Caco-2 (cell line): ENCODE results near the gene NABP2. TPM values are rescaled to one million over a fixed set of nuclear protein-coding genes. Genes with fewer than 3 reads are reported as not detected.
"Not testable (repeated sequence)": the region's sequence is repeated elsewhere in the genome, so short reads cannot be mapped to it uniquely, and the experiment has no call there.

Experiments used
- BruUV-seq: library from RNA; stranded (reverse); fragments of 400-500 nt; replicated peaks from 2 replicates; lab custom pipeline; 2021; lab: Mats Ljungman, UMichigan
- CTCF ChIA-PET: fragments of 300-600 bp; sonication (Branson Sonifier 250); formaldehyde crosslinking; loops from one replicate; lab custom pipeline; 2022; ENCODE audit warnings: antibody characterized with exemption; lab: Charles Lee
- POLR2A ChIA-PET: fragments of 300-600 bp; sonication (Branson Sonifier 250); formaldehyde crosslinking; loops from one replicate; lab custom pipeline; 2022; ENCODE audit warnings: antibody characterized with exemption; lab: Charles Lee
- DNase-seq, 2 experiments: peaks; one replicate each; pipeline versions ENCODE4 v3.0.0 to v3.0.0-alpha.2; 2020 to 2022
- H3K27me3 ChIP-seq: replicated peaks from 2 replicates; pipeline ENCODE4 v1.6.0; 2011; ENCODE audit warnings: low read length; ENCODE audit not compliant: control insufficient read depth, insufficient read depth
- H3K36me3 ChIP-seq: 2 replicates; pipeline ENCODE4 v1.5.1; 2011; ENCODE audit warnings: low read length; ENCODE audit not compliant: control insufficient read depth, insufficient read depth
- H3K4me1 ChIP-seq: fragments of 250-450 bp; sonication (Bioruptor Pico); 2 replicates; pipeline ENCODE4 v1.5.1; 2020; ENCODE audit warnings: mild to moderate bottlenecking
- H3K4me3 ChIP-seq: 2 replicates; pipeline ENCODE4 v1.5.1; 2011; ENCODE audit warnings: low read depth, mild to moderate bottlenecking, control low read depth, low read length
- H3K9me3 ChIP-seq: fragments of 250-450 bp; sonication (Bioruptor Pico); 2 replicates; pipeline ENCODE4 v1.5.1; 2020; ENCODE audit warnings: mild to moderate bottlenecking, moderate library complexity
- H3K27ac Mint-ChIP-seq: one replicate; pipeline ENCODE4 v1.8.0; 2022; ENCODE audit warnings: mixed read lengths; ENCODE audit not compliant: unreplicated experiment
- H3K27me3 Mint-ChIP-seq: one replicate; pipeline ENCODE4 v1.8.0; 2022; ENCODE audit warnings: mixed read lengths; ENCODE audit not compliant: insufficient read depth, unreplicated experiment
- H3K36me3 Mint-ChIP-seq: one replicate; pipeline ENCODE4 v1.8.0; 2022; ENCODE audit warnings: mild to moderate bottlenecking, mixed read lengths; ENCODE audit not compliant: insufficient read depth, unreplicated experiment
- H3K4me1 Mint-ChIP-seq: one replicate; pipeline ENCODE4 v1.8.0; 2022; ENCODE audit warnings: low read depth, mixed read lengths; ENCODE audit not compliant: unreplicated experiment
- H3K4me3 Mint-ChIP-seq: one replicate; pipeline ENCODE4 v1.8.0; 2022; ENCODE audit warnings: mild to moderate bottlenecking, moderate library complexity, mixed read lengths; ENCODE audit not compliant: unreplicated experiment
- H3K9me3 Mint-ChIP-seq: one replicate; pipeline ENCODE4 v1.8.0; 2022; ENCODE audit warnings: mixed read lengths; ENCODE audit not compliant: unreplicated experiment
- CTCF ChIP-seq, 2 experiments: fragments of 200-600 bp in 1 of 2; IDR thresholded peaks; 1 replicate in 1 of 2; 2 replicates in 1 of 2; pipeline versions ENCODE4 v1.5.1 to v1.8.0; 2011 to 2022; ENCODE audit warnings: antibody characterized with exemption in 1 of 2, control low read depth in 1 of 2, inconsistent platforms in 1 of 2, low read depth in 1 of 2, low read length in 1 of 2, mild to moderate bottlenecking in 1 of 2, moderate library complexity in 1 of 2; ENCODE audit not compliant: insufficient read depth in 1 of 2, severe bottlenecking in 1 of 2, unreplicated experiment in 1 of 2
- intact Hi-C: fragments of 100-400 bp; cut with micrococcal nuclease; formaldehyde crosslinking; loops from one replicate; pipeline ENCODE4 v1.10.0; 2022; ENCODE audit not compliant: unreplicated experiment
- total RNA-seq: library from RNA; stranded (reverse); gene quantifications from 2 replicates; pipeline ENCODE4 v1.2.3, GENCODE V29; 2022

Gene NABP2
- total RNA-seq, 1 experiment from 2014 or later, result 32.1 TPM

- H3K36me3 Mint-ChIP-seq, result peaks cover 21% of the 10 kb centered on the region
- H3K27me3 Mint-ChIP-seq, result no peaks in the 10 kb centered on the region
- DNase-seq, result no peak
- H3K9me3 Mint-ChIP-seq, result peaks cover 10% of the 10 kb centered on the region
- Histone ChIP-seq H3K36me3 (no peaks in the 10 kb centered on the region), H3K4me3 (no peak overlapping the region), H3K9me3 (no peaks in the 10 kb centered on the region), H3K27me3 (no peaks in the 10 kb centered on the region), H3K4me1 (peaks cover 42% of the 10 kb centered on the region)
- intact Hi-C loops, result no loop called here
- no TSS peak for BruUV-seq
- peaks cover 30% of the 10 kb centered on the region for H3K4me1 Mint-ChIP-seq
- ChIA-PET CTCF (no interaction called here), POLR2A (no interaction called here)
- no peak overlapping the region for H3K4me3 Mint-ChIP-seq
- no peak for TF ChIP-seq CTCF (IDR thresholded peaks at IDR 0.05; ENCODE audit: insufficient read depth in 1 of 2, low read depth in 1 of 2, low read length in 1 of 2, severe bottlenecking in 1 of 2, unreplicated experiment in 1 of 2)
- H3K27ac Mint-ChIP-seq, result peak overlapping the region; percentile 93
Observed at GRCh38 chr12:56260921-56261320, 36.8 kb downstream of the NABP2 start.

- no peaks in the 10 kb centered on the region for H3K27me3 Mint-ChIP-seq
- H3K27ac Mint-ChIP-seq, result peak overlapping the region; percentile 93
- peaks cover 14% of the 10 kb centered on the region for H3K36me3 Mint-ChIP-seq
- peak; percentile 71 to 82 for DNase-seq
- TF ChIP-seq CTCF (IDR thresholded peaks at IDR 0.05; ENCODE audit: insufficient read depth in 1 of 2, low read depth in 1 of 2, low read length in 1 of 2, severe bottlenecking in 1 of 2, unreplicated experiment in 1 of 2), result no peak
- Histone ChIP-seq H3K27me3 (no peaks in the 10 kb centered on the region), H3K9me3 (no peaks in the 10 kb centered on the region), H3K4me1 (peaks cover 38% of the 10 kb centered on the region), H3K36me3 (no peaks in the 10 kb centered on the region), H3K4me3 (no peak overlapping the region)
- peaks cover 30% of the 10 kb centered on the region for H3K4me1 Mint-ChIP-seq
- peaks cover 10% of the 10 kb centered on the region for H3K9me3 Mint-ChIP-seq
- BruUV-seq, result no TSS peak
- H3K4me3 Mint-ChIP-seq, result peak overlapping the region; percentile 29
- CTCF ChIA-PET, result no interaction called here
- POLR2A ChIA-PET, result no interaction called here
- intact Hi-C loops, result no loop called here
Observed at GRCh38 chr12:56261503-56262232, 37.5 kb downstream of the NABP2 start.

GRCh38 chr12:56262955-56263354 is 38.8 kb downstream of the NABP2 start:
- H3K27me3 ChIP-seq, intact Hi-C loops, H3K36me3 ChIP-seq, H3K9me3 ChIP-seq, H3K4me3 ChIP-seq, H3K27me3 Mint-ChIP-seq, H3K27ac Mint-ChIP-seq, H3K36me3 Mint-ChIP-seq, H3K4me3 Mint-ChIP-seq, H3K9me3 Mint-ChIP-seq, DNase-seq, BruUV-seq, POLR2A ChIA-PET: not testable (repeated sequence)
- CTCF ChIA-PET, result interaction anchor here (0.7 kb wide), 1 partner anchor 32 kb away, joined by 3 read pairs; no protein-coding TSS in a partner anchor
- peaks cover 33% of the 10 kb centered on the region for H3K4me1 Mint-ChIP-seq
- H3K4me1 ChIP-seq, result peaks cover 31% of the 10 kb centered on the region

- Mint-ChIP-seq H3K36me3 (peaks cover 30% of the 10 kb centered on the region), H3K4me1 (peaks cover 18% of the 10 kb centered on the region), H3K4me3 (peak overlapping the region; percentile 83), H3K27ac (peak overlapping the region; percentile 61)
- not testable (repeated sequence) for H3K9me3 Mint-ChIP-seq, H3K9me3 ChIP-seq, H3K27me3 Mint-ChIP-seq, BruUV-seq, DNase-seq, H3K36me3 ChIP-seq, H3K27me3 ChIP-seq
- H3K4me1 ChIP-seq, result peaks cover 19% of the 10 kb centered on the region
- intact Hi-C loops, result loop anchor here (2.0 kb wide), 5 partner anchors 21 to 147 kb away; partner anchors contain the start of genes CS, SLC39A5 and ZC3H10
- CTCF ChIA-PET, result interaction anchor here (0.6 to 2.2 kb wide), 8 partner anchors 8 to 77 kb away, joined by 3 to 13 read pairs (median 4); partner anchors contain the start of genes ANKRD52, CNPY2, RNF41 and SMARCC2
- peak overlapping the region; percentile 65 for H3K4me3 ChIP-seq
- POLR2A ChIA-PET, result interaction anchor here (0.5 to 2.0 kb wide), 8 partner anchors 19 to 102 kb away, joined by 3 to 12 read pairs (median 4); partner anchors contain the start of genes RNF41, SMARCC2 and STAT2
Observed at GRCh38 chr12:56266068-56266692, 42.0 kb downstream of the NABP2 start.
